WTC11 (cell line): ENCODE results near the gene MAN1A2. TPM values are rescaled to one million over a fixed set of nuclear protein-coding genes. Genes with fewer than 3 reads are reported as not detected.

Experiments used
- ATAC-seq: fragments of 200-7000 bp; cut with Tn5 transposase; 2 replicates; pipeline ENCODE4 v1.10.0; 2021; ENCODE audit warnings: mild to moderate bottlenecking, moderate library complexity
- CTCF ChIA-PET: fragments of 300-600 bp; sonication (Branson Sonifier 250); formaldehyde crosslinking; loops from one replicate; lab custom pipeline; 2021; ENCODE audit warnings: antibody characterized with exemption; lab: Charles Lee
- POLR2A ChIA-PET: fragments of 350-600 bp; sonication (Branson Sonifier 250); formaldehyde crosslinking; loops from one replicate; lab custom pipeline; 2021; ENCODE audit warnings: antibody characterized with exemption; lab: Charles Lee
- DNase-seq: peaks from one replicate; pipeline ENCODE4 v3.0.0; 2021; ENCODE audit warnings: low spot score
- H3K27ac Mint-ChIP-seq: 2 replicates; pipeline ENCODE4 v1.8.0; 2021; ENCODE audit warnings: mixed read lengths
- H3K27me3 Mint-ChIP-seq: 2 replicates; pipeline ENCODE4 v1.8.0; 2021; ENCODE audit warnings: low read depth, mild to moderate bottlenecking, moderate library complexity, mixed read lengths
- H3K36me3 Mint-ChIP-seq: 2 replicates; pipeline ENCODE4 v1.8.0; 2021; ENCODE audit warnings: mixed read lengths
- H3K4me1 Mint-ChIP-seq: 2 replicates; pipeline ENCODE4 v1.8.0; 2022; ENCODE audit warnings: mixed read lengths
- H3K4me3 Mint-ChIP-seq: 2 replicates; pipeline ENCODE4 v1.8.0; 2021; ENCODE audit warnings: mild to moderate bottlenecking, moderate library complexity, mixed read lengths
- H3K9me3 Mint-ChIP-seq: 2 replicates; pipeline ENCODE4 v1.8.0; 2021; ENCODE audit warnings: mixed read lengths
- EMX1 ChIP-seq: fragments of 250-450 bp; sonication (Bioruptor Pico); IDR thresholded peaks from 2 replicates; pipeline ENCODE4 v1.8.0; 2021; ENCODE audit warnings: mild to moderate bottlenecking
- JUN ChIP-seq: sonication (generic); formaldehyde crosslinking; IDR thresholded peaks from 2 replicates; pipeline ENCODE4 v1.8.0; 2023; ENCODE audit warnings: mild to moderate bottlenecking, missing genetic modification reagents
- NFATC4 ChIP-seq: fragments of 250-450 bp; sonication (Bioruptor Pico); IDR thresholded peaks from 2 replicates; pipeline ENCODE4 v1.9.0; 2021; ENCODE audit warnings: mild to moderate bottlenecking
- NFE2L1 ChIP-seq: sonication (generic); formaldehyde crosslinking; IDR thresholded peaks from 2 replicates; pipeline ENCODE4 v1.8.1; 2023; ENCODE audit warnings: missing genetic modification reagents
- NR1H2 ChIP-seq: sonication (generic); formaldehyde crosslinking; IDR thresholded peaks from 2 replicates; pipeline ENCODE4 v1.9.0; 2021; ENCODE audit warnings: mild to moderate bottlenecking, moderate library complexity, missing genetic modification reagents
- PRDM15 ChIP-seq: sonication (generic); formaldehyde crosslinking; IDR thresholded peaks from 2 replicates; pipeline ENCODE4 v1.8.0; 2022; ENCODE audit warnings: missing genetic modification reagents
- PRRX2 ChIP-seq: fragments of 250-450 bp; sonication (Bioruptor Pico); IDR thresholded peaks from 2 replicates; pipeline ENCODE4 v1.8.0; 2021; ENCODE audit warnings: mild to moderate bottlenecking
- SP1 ChIP-seq: sonication (generic); formaldehyde crosslinking; conservative IDR thresholded peaks from 2 replicates; pipeline ENCODE4 v1.8.1; 2022; ENCODE audit warnings: missing genetic modification reagents
- ZNF219 ChIP-seq: sonication (generic); formaldehyde crosslinking; IDR thresholded peaks from 2 replicates; pipeline ENCODE4 v1.8.0; 2023; ENCODE audit warnings: missing genetic modification reagents, mild to moderate bottlenecking, borderline replicate concordance
- ZNF281 ChIP-seq: sonication (generic); formaldehyde crosslinking; IDR thresholded peaks from 2 replicates; pipeline ENCODE4 v1.8.0; 2023; ENCODE audit warnings: mild to moderate bottlenecking, missing genetic modification reagents
- ZNF317 ChIP-seq: sonication (generic); formaldehyde crosslinking; IDR thresholded peaks from 2 replicates; pipeline ENCODE4 v1.8.1; 2023; ENCODE audit warnings: low read depth, mild to moderate bottlenecking, moderate library complexity, missing genetic modification reagents, borderline replicate concordance
- ZNF423 ChIP-seq: fragments of 250-450 bp; sonication (Bioruptor Pico); IDR thresholded peaks from 2 replicates; pipeline ENCODE4 v2.1.2; 2022; ENCODE audit warnings: mild to moderate bottlenecking, moderate library complexity
- total RNA-seq: library from RNA; stranded (reverse); gene quantifications from 3 replicates; pipeline ENCODE4 v1.2.3, GENCODE V29; 2021
- TF ChIP-seq, protein P1 (sequence below): sonication (generic); formaldehyde crosslinking; IDR thresholded peaks from 2 replicates; pipeline ENCODE4 v1.8.1; 2022; ENCODE audit warnings: low read depth, mild to moderate bottlenecking, moderate library complexity, missing genetic modification reagents, borderline replicate concordance
- TF ChIP-seq, protein P2 (sequence below): sonication (generic); formaldehyde crosslinking; IDR thresholded peaks from 2 replicates; pipeline ENCODE4 v1.8.1; 2022; ENCODE audit warnings: mild to moderate bottlenecking, moderate library complexity, missing genetic modification reagents
- TF ChIP-seq, protein P3 (sequence below): sonication (generic); formaldehyde crosslinking; IDR thresholded peaks from 2 replicates; pipeline ENCODE4 v1.8.0; 2023; ENCODE audit warnings: missing genetic modification reagents, mild to moderate bottlenecking, borderline replicate concordance
- TF ChIP-seq, protein P4 (sequence below): sonication (generic); formaldehyde crosslinking; IDR thresholded peaks from 2 replicates; pipeline ENCODE4 v1.8.0; 2022; ENCODE audit warnings: mild to moderate bottlenecking, missing genetic modification reagents

MAN1A2 gene
- total RNA-seq, 1 experiment from 2014 or later, result 16.0 TPM

DNA sequence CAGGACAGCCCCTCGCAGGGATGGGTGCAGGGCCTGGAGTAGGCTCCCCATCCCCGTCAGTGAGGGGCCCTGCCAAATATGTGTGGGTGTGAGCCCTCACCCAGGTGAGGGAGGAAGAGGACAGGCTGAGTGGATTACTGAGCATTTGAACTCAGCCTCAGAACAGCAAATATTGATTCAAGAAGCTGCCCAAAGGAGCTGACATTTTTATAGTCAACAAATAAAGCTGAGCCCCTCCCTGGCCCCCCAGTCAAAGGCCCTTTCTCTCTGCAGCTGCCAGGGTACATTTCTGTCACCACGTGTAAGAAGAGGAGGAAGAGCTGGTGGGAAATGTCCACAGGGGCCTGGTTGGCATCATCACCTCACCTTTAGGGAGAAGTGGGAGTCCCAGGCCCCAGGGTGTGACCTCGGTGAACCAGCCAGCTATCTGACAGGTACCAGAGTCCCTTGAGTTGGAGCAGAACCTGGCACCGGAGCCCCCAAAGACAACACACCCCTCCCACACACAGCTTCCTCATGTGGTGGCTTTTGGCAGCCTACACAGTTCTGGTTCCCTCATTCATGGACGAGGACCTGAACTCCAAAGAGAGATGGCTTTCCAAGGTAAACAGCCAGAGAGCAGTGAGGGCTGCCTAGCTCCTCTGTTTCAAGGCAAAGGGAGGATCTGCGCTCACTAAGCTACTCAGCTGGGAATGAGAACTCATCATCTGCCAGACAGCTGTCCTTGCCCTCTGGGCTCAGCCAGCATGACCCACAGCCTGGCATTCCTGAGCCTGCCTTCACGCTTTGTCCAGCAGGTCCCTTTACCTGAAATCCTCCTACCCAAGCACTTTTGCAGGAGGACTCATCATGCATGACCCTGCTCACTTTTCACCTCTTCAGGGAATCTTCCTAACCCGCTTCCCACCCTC lies 195.6 kb downstream of the MAN1A2 start:
- H3K27ac Mint-ChIP-seq, result no peak overlapping the region

More for the DNA sequence above, 195.6 kb downstream of the MAN1A2 start:
- DNase-seq (no peak), ATAC-seq (no peak)
- peaks cover 22% of the 10 kb centered on the region for H3K9me3 Mint-ChIP-seq
- H3K4me1 Mint-ChIP-seq, result no peaks in the 10 kb centered on the region
- peaks cover 4% of the 10 kb centered on the region for H3K27me3 Mint-ChIP-seq
- CTCF ChIA-PET, result interaction anchor here (2.1 kb wide), 1 partner anchor 191 kb away, joined by 7 read pairs; no protein-coding TSS in a partner anchor
- no peak overlapping the region for H3K4me3 Mint-ChIP-seq
- peaks cover 15% of the 10 kb centered on the region for H3K36me3 Mint-ChIP-seq
- POLR2A ChIA-PET, result interaction anchor here (0.5 kb wide), 1 partner anchor 241 kb away, joined by 5 read pairs; no protein-coding TSS in a partner anchor
- TF ChIP-seq ZNF317, result no peak
- no peak for TF ChIP-seq ZNF281 (CRISPR knock-in tag)
- no peak for TF ChIP-seq PRDM15 (CRISPR knock-in tag)
- TF ChIP-seq, protein P1, sequence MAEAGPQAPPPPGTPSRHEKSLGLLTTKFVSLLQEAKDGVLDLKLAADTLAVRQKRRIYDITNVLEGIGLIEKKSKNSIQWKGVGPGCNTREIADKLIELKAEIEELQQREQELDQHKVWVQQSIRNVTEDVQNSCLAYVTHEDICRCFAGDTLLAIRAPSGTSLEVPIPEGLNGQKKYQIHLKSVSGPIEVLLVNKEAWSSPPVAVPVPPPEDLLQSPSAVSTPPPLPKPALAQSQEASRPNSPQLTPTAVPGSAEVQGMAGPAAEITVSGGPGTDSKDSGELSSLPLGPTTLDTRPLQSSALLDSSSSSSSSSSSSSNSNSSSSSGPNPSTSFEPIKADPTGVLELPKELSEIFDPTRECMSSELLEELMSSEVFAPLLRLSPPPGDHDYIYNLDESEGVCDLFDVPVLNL (CRISPR knock-in tag), result no peak
- TF ChIP-seq, protein P2, sequence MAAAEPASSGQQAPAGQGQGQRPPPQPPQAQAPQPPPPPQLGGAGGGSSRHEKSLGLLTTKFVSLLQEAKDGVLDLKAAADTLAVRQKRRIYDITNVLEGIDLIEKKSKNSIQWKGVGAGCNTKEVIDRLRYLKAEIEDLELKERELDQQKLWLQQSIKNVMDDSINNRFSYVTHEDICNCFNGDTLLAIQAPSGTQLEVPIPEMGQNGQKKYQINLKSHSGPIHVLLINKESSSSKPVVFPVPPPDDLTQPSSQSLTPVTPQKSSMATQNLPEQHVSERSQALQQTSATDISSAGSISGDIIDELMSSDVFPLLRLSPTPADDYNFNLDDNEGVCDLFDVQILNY, result no peak
- no peak for TF ChIP-seq NR1H2 (CRISPR knock-in tag)
- TF ChIP-seq, protein P3, sequence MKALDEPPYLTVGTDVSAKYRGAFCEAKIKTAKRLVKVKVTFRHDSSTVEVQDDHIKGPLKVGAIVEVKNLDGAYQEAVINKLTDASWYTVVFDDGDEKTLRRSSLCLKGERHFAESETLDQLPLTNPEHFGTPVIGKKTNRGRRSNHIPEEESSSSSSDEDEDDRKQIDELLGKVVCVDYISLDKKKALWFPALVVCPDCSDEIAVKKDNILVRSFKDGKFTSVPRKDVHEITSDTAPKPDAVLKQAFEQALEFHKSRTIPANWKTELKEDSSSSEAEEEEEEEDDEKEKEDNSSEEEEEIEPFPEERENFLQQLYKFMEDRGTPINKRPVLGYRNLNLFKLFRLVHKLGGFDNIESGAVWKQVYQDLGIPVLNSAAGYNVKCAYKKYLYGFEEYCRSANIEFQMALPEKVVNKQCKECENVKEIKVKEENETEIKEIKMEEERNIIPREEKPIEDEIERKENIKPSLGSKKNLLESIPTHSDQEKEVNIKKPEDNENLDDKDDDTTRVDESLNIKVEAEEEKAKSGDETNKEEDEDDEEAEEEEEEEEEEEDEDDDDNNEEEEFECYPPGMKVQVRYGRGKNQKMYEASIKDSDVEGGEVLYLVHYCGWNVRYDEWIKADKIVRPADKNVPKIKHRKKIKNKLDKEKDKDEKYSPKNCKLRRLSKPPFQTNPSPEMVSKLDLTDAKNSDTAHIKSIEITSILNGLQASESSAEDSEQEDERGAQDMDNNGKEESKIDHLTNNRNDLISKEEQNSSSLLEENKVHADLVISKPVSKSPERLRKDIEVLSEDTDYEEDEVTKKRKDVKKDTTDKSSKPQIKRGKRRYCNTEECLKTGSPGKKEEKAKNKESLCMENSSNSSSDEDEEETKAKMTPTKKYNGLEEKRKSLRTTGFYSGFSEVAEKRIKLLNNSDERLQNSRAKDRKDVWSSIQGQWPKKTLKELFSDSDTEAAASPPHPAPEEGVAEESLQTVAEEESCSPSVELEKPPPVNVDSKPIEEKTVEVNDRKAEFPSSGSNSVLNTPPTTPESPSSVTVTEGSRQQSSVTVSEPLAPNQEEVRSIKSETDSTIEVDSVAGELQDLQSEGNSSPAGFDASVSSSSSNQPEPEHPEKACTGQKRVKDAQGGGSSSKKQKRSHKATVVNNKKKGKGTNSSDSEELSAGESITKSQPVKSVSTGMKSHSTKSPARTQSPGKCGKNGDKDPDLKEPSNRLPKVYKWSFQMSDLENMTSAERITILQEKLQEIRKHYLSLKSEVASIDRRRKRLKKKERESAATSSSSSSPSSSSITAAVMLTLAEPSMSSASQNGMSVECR (CRISPR knock-in tag), result no peak
- TF ChIP-seq ZNF219 (CRISPR knock-in tag), result no peak
- TF ChIP-seq SP1 (CRISPR knock-in tag), result no peak
- no peak for TF ChIP-seq NFE2L1
- no peak for TF ChIP-seq ZNF423 (CRISPR knock-in tag)
- no peak for TF ChIP-seq NFATC4
- no peak for TF ChIP-seq EMX1
- TF ChIP-seq PRRX2 (CRISPR knock-in tag), result no peak
- TF ChIP-seq, protein P4, sequence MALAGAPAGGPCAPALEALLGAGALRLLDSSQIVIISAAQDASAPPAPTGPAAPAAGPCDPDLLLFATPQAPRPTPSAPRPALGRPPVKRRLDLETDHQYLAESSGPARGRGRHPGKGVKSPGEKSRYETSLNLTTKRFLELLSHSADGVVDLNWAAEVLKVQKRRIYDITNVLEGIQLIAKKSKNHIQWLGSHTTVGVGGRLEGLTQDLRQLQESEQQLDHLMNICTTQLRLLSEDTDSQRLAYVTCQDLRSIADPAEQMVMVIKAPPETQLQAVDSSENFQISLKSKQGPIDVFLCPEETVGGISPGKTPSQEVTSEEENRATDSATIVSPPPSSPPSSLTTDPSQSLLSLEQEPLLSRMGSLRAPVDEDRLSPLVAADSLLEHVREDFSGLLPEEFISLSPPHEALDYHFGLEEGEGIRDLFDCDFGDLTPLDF (CRISPR knock-in tag), result no peak
- TF ChIP-seq JUN (CRISPR knock-in tag), result no peak
